Esophagus squamous epithelium (tissue), 4 donors: ENCODE data around the gene DUSP22.
A peak's percentile ranks its signal among the peaks of the same experiment; 100 is the strongest.

Experiments used
- CTCF ChIP-seq, 6 experiments: fragments of 450-650 bp in 4 of 6; fragments of 200-600 bp in 2 of 6; sonication (generic) in 2 of 6; IDR thresholded peaks; one replicate each; pipeline ENCODE4 v1.5.1; 2016 to 2019; ENCODE audit warnings: antibody characterized with exemption in 6 of 6, mild to moderate bottlenecking in 4 of 6, moderate library complexity in 4 of 6
- POLR2A ChIP-seq, 4 donors: fragments of 450-650 bp; IDR thresholded peaks; one replicate each; pipeline ENCODE4 v1.6.1; 2017; ENCODE audit warnings: antibody characterized with exemption in 4 of 4, mild to moderate bottlenecking in 4 of 4, moderate library complexity in 3 of 4

DNA sequence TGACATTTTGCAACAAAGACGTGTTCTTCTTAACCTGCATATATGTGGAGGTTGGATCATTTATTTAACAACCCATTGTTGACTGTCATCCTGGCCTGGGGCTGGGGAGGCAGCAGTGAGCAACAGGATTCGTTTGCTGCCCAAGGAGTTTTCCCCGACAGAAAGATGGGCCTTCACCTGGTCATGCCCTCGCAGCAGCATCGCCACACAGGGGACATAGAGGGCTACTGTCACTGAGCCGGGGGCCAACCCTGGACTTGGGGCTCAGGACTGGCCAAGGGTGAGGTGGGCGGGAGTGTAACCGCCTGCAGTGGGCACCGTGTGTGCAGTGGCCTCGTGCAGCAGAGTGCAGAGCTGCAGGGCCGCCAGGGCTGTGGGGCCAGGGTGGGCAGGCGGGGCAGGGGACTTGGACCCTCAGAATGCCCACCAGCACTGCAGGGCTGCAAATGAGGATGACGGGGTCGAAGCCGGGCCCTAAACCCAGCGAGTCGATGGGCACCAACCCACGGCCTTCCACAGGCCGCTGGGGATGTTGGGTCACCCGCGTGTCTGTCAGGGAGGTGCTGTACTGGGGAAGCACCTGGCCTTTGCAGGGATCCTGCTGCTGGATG is 11.8 kb downstream of the DUSP22 start:
- TF ChIP-seq CTCF (IDR thresholded peaks at IDR 0.05) (peak in 1 of 6 experiments; percentile 12), POLR2A (IDR thresholded peaks at IDR 0.05) (no peak)
